RPMI8226 (cell line): ENCODE data around the gene THAP9.
"Not testable (repeated sequence)": the region's sequence is repeated elsewhere in the genome, so short reads cannot be mapped to it uniquely, and the experiment has no call there.

Source experiments
- DNase-seq: peaks from one replicate; pipeline ENCODE4 v3.0.0-alpha.2; 2015

Gene THAP9, protein sequence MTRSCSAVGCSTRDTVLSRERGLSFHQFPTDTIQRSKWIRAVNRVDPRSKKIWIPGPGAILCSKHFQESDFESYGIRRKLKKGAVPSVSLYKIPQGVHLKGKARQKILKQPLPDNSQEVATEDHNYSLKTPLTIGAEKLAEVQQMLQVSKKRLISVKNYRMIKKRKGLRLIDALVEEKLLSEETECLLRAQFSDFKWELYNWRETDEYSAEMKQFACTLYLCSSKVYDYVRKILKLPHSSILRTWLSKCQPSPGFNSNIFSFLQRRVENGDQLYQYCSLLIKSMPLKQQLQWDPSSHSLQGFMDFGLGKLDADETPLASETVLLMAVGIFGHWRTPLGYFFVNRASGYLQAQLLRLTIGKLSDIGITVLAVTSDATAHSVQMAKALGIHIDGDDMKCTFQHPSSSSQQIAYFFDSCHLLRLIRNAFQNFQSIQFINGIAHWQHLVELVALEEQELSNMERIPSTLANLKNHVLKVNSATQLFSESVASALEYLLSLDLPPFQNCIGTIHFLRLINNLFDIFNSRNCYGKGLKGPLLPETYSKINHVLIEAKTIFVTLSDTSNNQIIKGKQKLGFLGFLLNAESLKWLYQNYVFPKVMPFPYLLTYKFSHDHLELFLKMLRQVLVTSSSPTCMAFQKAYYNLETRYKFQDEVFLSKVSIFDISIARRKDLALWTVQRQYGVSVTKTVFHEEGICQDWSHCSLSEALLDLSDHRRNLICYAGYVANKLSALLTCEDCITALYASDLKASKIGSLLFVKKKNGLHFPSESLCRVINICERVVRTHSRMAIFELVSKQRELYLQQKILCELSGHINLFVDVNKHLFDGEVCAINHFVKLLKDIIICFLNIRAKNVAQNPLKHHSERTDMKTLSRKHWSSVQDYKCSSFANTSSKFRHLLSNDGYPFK

GRCh38 chr4:82900411-82901182 lies at the start of gene THAP9:
Gene THAP9 (plus strand): TSS chr4:82900735. CDS start chr4:82900803, 68 bp downstream.
- peak; percentile 97 for DNase-seq

DNA sequence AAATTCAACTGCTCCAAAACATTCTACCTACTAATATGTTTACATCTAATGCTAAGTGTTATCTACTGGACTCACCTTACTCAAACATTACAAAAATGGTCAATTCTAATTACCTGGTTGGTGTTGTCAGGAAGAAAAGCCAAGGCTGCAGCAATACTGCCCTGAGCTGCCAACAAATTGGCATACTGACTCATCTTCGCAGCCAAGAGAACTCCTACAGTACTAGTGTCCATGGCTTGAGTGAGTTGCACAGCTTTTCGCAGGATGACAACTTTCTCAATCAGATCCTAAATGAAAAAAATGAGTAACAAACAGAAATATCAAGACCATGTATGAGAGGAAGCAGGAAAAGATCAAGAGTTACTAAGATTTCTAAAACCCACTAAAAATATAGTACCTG lies 49.2 kb upstream of the THAP9 start:
- DNase-seq = no peak

- peak; percentile 7 for DNase-seq
These were observed 48.4 kb upstream of the THAP9 start for GRCh38 chr4:82851885-82852750.

- DNase-seq = no peak
These were observed 47.7 kb upstream of the THAP9 start for GRCh38 chr4:82852751-82853285.

DNA sequence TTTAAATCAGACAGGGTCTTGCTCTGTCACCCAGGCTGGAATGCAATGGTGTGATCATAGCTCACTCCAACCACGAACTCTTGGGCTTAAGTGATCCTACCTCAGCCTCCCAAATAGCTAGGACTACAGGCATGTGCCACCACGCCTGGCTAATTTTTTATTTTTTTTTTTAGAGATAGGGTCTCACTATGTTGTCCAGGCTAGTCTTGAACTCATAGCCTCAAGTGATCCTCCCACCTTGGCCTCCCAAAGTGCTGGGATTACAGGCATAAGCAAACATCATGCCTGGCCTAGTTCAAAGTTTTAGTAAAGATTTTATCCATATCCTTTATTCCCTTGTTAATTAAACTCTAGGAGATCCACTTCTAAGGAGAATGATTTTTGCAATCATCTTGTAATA lies 40.0 kb upstream of the THAP9 start:
- DNase-seq = not testable (repeated sequence)

DNA sequence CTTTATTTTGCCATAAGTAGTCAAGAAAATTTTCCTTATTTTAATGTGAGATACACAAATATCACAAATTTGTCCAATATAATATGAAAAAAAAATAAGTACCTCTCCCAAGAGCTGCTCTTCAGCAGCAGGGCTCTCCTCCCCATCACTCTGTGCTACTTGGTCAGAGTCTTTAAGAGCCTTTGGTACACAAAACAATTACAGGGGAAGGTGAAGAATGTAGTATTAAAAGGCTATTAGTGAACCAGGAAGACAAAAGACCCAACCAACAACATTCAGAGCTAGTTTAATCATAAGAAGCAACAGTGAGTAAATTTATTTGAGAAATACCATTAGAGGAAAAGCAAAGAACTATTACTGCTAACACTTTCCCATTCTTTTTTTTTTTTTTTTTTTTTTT lies 39.0 kb upstream of the THAP9 start:
- no peak for DNase-seq

- DNase-seq = no peak
These were observed 36.1 kb upstream of the THAP9 start for GRCh38 chr4:82864336-82864979.

DNA sequence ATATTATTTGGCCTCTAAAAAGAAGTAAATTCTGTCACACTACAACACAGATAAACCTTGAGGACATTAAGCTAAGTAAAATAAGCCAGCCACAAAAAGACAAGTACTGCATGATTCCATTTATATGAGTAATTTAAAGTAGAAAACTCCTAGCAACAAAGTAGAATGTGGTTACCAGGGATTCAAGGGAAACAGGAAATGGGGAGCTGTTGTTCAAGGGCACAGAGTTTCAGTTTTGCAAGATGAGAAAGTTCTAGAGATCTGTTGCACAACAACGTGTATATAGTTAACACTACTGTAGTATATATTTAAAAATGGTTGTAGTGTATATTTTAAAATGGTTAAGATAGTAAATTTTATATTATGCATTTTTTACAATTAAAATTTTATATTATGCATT lies 34.9 kb upstream of the THAP9 start:
- DNase-seq = peak; percentile 32

DNA sequence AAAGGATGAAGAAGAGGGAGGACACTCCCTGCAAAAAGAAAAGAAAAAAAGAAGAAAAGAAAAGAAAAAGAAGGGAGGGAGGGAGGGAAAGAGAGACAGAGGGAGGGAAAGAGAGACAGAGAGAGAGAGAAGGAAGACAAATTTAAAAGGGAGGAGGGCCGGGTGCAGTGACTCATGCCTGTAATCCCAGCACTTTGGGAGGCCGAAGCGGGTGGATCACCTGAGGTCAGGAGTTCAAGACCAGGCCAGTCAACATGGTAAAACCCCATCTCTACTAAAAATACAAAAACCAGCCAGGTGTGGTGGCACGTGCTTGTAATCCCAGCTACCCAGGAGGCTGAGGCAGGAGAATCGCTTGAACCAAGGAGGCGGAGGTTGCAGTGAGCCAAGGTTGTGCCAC lies 34.5 kb upstream of the THAP9 start:
- DNase-seq = peak; percentile 17

- DNase-seq = no peak
These were observed 33.7 kb upstream of the THAP9 start for GRCh38 chr4:82866706-82867385.

- no peak for DNase-seq
These were observed 32.0 kb upstream of the THAP9 start for GRCh38 chr4:82868572-82868971.

- DNase-seq = no peak
These were observed 15.1 kb upstream of the THAP9 start for GRCh38 chr4:82885410-82885809.

DNA sequence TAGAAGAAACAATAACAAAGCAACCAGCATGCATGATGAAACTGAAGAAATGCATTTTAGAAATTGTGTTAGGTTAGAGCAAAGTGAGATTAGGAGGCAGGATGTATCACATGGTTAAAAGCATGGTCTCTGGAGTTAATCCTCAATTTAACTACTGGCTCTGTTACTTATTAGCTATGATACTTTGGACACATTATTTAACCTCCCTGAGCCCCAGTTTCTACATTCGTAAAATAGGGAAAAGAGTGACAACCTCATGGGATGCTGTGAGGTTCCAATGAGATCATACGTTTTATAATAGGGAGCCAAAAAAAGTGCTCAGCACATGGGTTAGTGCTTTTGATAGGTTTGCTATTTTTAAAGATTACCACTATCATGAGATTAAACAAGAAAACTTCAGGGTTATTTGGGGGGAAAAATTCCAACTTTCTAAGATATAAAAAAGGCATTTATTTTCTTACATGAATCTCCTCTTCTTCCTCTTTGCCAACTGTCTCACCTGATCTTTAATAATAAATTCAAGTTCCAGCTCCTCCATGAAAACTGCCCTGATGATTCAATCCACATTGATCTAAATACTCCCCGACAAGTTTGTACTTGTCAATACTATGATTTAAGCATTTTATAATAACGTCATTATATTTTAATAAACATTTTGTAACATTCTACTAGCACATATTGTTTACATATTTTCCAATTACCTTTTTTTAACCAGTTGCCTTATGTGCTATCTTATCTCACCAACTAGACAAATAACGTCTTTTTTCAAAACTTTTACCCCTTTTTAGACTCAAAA lies 14.2 kb upstream of the THAP9 start:
- no peak for DNase-seq

DNA sequence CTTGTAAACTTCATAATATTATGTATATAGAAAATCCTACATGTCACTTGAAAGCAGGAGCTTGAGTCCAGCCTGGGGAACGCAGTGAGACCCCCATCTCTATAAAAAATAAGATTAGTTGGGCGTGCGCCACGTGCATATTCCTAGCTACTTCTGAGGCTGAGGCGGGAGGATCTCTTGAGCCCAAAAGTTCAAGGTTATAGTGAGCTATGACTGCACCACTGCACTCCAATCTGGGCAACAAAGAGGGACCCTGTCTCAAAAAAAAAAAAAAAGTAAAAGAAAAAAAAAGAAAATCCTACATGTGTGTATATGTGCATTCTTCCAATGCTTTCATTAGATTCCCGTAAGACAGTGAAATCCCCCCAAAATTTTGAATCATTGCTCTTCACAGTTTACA lies 11.2 kb upstream of the THAP9 start:
- DNase-seq = no peak

GRCh38 chr4:82890528-82890900 lies 10.0 kb upstream of the THAP9 start:
- no peak for DNase-seq

GRCh38 chr4:82890901-82891706 lies 9.4 kb upstream of the THAP9 start, which contains the start of gene SEC31A:
Gene SEC31A (minus strand): TSS chr4:82891153. CDS start chr4:82881936, 9,217 bp downstream.
- peak; percentile 95 for DNase-seq

- no peak for DNase-seq
These were observed 8.6 kb upstream of the THAP9 start for GRCh38 chr4:82891707-82892466.

DNA sequence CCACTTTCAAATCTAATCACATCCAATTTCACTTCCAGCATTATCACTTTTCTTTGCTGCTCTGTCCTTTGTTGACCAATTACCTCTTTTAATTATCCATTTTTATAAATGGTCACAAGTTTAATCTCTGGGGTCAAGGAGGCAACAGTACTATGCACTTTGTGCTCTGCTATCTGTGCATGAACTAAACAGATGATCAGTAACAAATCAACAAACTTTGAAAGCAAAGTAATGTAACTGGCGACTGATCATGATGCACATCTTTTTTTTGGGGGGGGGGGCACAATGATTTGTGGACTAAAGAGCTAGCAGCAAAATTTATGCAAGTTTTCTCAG lies 8.1 kb upstream of the THAP9 start:
- no peak for DNase-seq
